HepG2 (cell line): ENCODE measurements around the gene PAPPA2. TPM values are rescaled to one million over a fixed set of nuclear protein-coding genes. Genes with fewer than 3 reads are reported as not detected.

Source experiments
- ATAC-seq: fragments of 200-7000 bp; cut with Tn5 transposase; 3 replicates; pipeline ENCODE4 v1.9.1; 2020; ENCODE audit warnings: mild to moderate bottlenecking, moderate library complexity
- BruUV-seq: library from RNA; stranded (reverse); fragments of 400-500 nt; replicated peaks from 2 replicates; lab custom pipeline; 2021; lab: Mats Ljungman, UMichigan
- CTCF ChIA-PET: fragments of 300-600 bp; formaldehyde crosslinking; extraction: SDS; loops from one replicate; lab custom pipeline; 2021; ENCODE audit warnings: low total read pairs, inconsistent platforms, low intra/inter-chr PET ratio; lab: Yijun Ruan, JAX
- POLR2A ChIA-PET: fragments of 350-600 bp; sonication (Branson Sonifier 250); formaldehyde crosslinking; loops from one replicate; lab custom pipeline; 2020; ENCODE audit warnings: antibody characterized with exemption, inconsistent platforms; lab: Yijun Ruan, JAX
- DNase-seq: peaks from one replicate; pipeline ENCODE4 v3.0.0-alpha.2; 2015; ENCODE audit warnings: low spot score
- FAIRE-seq: peaks from 3 replicates; lab custom pipeline; 2011; peaks lifted over from hg19 to GRCh38; lab: Jason Lieb, UNC
- H2AFZ ChIP-seq: one replicate; pipeline ENCODE4 v1.6.1; 2011; ENCODE audit warnings: low read length, inconsistent platforms
- H3K27ac ChIP-seq: fragments of 300-600 bp; 3 replicates; pipeline ENCODE4 v1.8.0; 2011; ENCODE audit warnings: mixed run types, mild to moderate bottlenecking, mixed read lengths, low read length, inconsistent platforms; ENCODE audit not compliant: insufficient read depth; ENCODE audit errors: extremely low read length
- H3K27me3 ChIP-seq, 2 experiments: fragments of 200-600 bp in 1 of 2; 2 replicates in 1 of 2; 3 replicates in 1 of 2; pipeline versions ENCODE4 v1.6.0 to v1.8.0; 2011; ENCODE audit warnings: low read length in 2 of 2, mild to moderate bottlenecking in 2 of 2, moderate library complexity in 2 of 2, inconsistent platforms in 1 of 2; ENCODE audit not compliant: insufficient read depth in 2 of 2, control insufficient read depth in 1 of 2
- H3K36me3 ChIP-seq, 2 experiments: fragments of 200-600 bp in 1 of 2; replicated peaks in 1 of 2; 2 replicates in 1 of 2; 3 replicates in 1 of 2; pipeline versions ENCODE4 v1.5.1 to v1.8.0; 2011; ENCODE audit warnings: low read length in 2 of 2, inconsistent platforms in 1 of 2; ENCODE audit not compliant: insufficient read depth in 2 of 2, control insufficient read depth in 1 of 2
- H3K4me1 ChIP-seq: 2 replicates; pipeline ENCODE4 v1.5.1; 2012; ENCODE audit warnings: low read length, inconsistent platforms; ENCODE audit not compliant: insufficient read depth
- H3K4me2 ChIP-seq: 2 replicates; pipeline ENCODE4 v1.6.0; 2011; ENCODE audit warnings: low read depth, low read length, inconsistent platforms
- H3K4me3 ChIP-seq, 3 experiments: fragments of 200-600 bp in 1 of 3; sonication (generic), shearing (Covaris generic) in 1 of 3; replicated peaks in 1 of 3; 2 replicates each; pipeline ENCODE4 v1.5.1; 2011 to 2016; ENCODE audit warnings: low read length in 3 of 3, inconsistent platforms in 2 of 3, low read depth in 2 of 3, mild to moderate bottlenecking in 2 of 3, control low read depth in 1 of 3, mixed read lengths in 1 of 3; ENCODE audit not compliant: insufficient read depth in 1 of 3
- H3K79me2 ChIP-seq: one replicate; pipeline ENCODE4 v1.6.1; 2011; ENCODE audit warnings: low read length, inconsistent platforms; ENCODE audit not compliant: insufficient read depth
- H3K9ac ChIP-seq: 2 replicates; pipeline ENCODE4 v1.6.0; 2011; ENCODE audit warnings: mild to moderate bottlenecking, low read depth, low read length, inconsistent platforms; ENCODE audit not compliant: insufficient read depth
- H3K9me3 ChIP-seq: 2 replicates; pipeline ENCODE4 v1.5.1; 2012; ENCODE audit warnings: mild to moderate bottlenecking, low read length
- H4K20me1 ChIP-seq: 2 replicates; pipeline ENCODE4 v1.6.0; 2011; ENCODE audit warnings: inconsistent platforms, mild to moderate bottlenecking, low read length, moderate library complexity; ENCODE audit not compliant: insufficient read depth
- CENPT ChIP-seq: sonication (generic); formaldehyde crosslinking; IDR thresholded peaks from 2 replicates; pipeline ENCODE4 v1.8.0; 2022; ENCODE audit warnings: low read depth, mild to moderate bottlenecking, moderate library complexity, missing genetic modification reagents
- FOXO1 ChIP-seq: sonication (generic); formaldehyde crosslinking; IDR thresholded peaks from 2 replicates; pipeline ENCODE4 v1.4.0; 2020; ENCODE audit warnings: missing genetic modification reagents
- HMG20B ChIP-seq: conservative IDR thresholded peaks from 2 replicates; pipeline ENCODE4 v1.6.1; 2016; ENCODE audit warnings: missing genetic modification reagents, missing compliant biosample characterization
- MEIS1 ChIP-seq: sonication (generic); formaldehyde crosslinking; IDR thresholded peaks from 2 replicates; pipeline ENCODE4 v1.9.0; 2021; ENCODE audit warnings: mild to moderate bottlenecking, missing genetic modification reagents, moderate library complexity, borderline replicate concordance
- POLR2A ChIP-seq, 2 experiments: IDR thresholded peaks; 2 replicates each; pipeline ENCODE4 v1.6.1; 2011; ENCODE audit warnings: low read depth in 2 of 2, low read length in 2 of 2, mild to moderate bottlenecking in 1 of 2, moderate library complexity in 1 of 2; ENCODE audit not compliant: insufficient read depth in 1 of 2
- ZC3H4 ChIP-seq: sonication (generic); formaldehyde crosslinking; IDR thresholded peaks from 2 replicates; pipeline ENCODE4 v1.4.0; 2020; ENCODE audit warnings: missing genetic modification reagents, borderline replicate concordance
- ZNF160 ChIP-seq: sonication (generic); formaldehyde crosslinking; IDR thresholded peaks from 2 replicates; pipeline ENCODE4 v1.8.0; 2022; ENCODE audit warnings: mild to moderate bottlenecking, inconsistent platforms, missing genetic modification reagents
- ZNF484 ChIP-seq: sonication (generic); formaldehyde crosslinking; IDR thresholded peaks from 2 replicates; pipeline ENCODE4 v1.5.1; 2020; ENCODE audit warnings: mild to moderate bottlenecking, low read depth, missing genetic modification reagents, borderline replicate concordance
- ZNF549 ChIP-seq: sonication (generic); formaldehyde crosslinking; IDR thresholded peaks from 2 replicates; pipeline ENCODE4 v1.5.0; 2020; ENCODE audit warnings: missing genetic modification reagents
- ZNF550 ChIP-seq: sonication (generic); formaldehyde crosslinking; IDR thresholded peaks from 2 replicates; pipeline ENCODE4 v1.4.0; 2020; ENCODE audit warnings: mild to moderate bottlenecking, missing genetic modification reagents, borderline replicate concordance
- ZSCAN20 ChIP-seq: sonication (generic); formaldehyde crosslinking; IDR thresholded peaks from 2 replicates; pipeline ENCODE4 v1.4.0; 2020; ENCODE audit warnings: missing genetic modification reagents, mild to moderate bottlenecking, borderline replicate concordance
- WGBS: methylation state at CpG from one replicate; pipeline ENCODE4 v1.1.6; 2017; ENCODE audit warnings: low lambda C conversion rate; 5-methylcytosine and 5-hydroxymethylcytosine counted together
- in situ Hi-C: cut with HindIII; loops from 2 replicates; pipeline ENCODE4 v1.10.0; 2017; ENCODE audit warnings: low pct_unique_long_range_greater_than_20kb; ENCODE audit not compliant: extremely low pct_ligation_motif_present
- intact Hi-C: fragments of 100-400 bp; cut with micrococcal nuclease; formaldehyde crosslinking; loops from one replicate; pipeline ENCODE4 v1.10.0; 2022; ENCODE audit not compliant: unreplicated experiment
- polyA plus RNA-seq, 8 experiments: library from polyadenylated mRNA; depleted of rRNA in 3 of 8; stranded (reverse) in 7 of 8; unstranded in 1 of 8; fragments of >200 nt; fragmentation: Illumina TruSeq in 4 of 8; extraction: Trizol in 4 of 8; gene quantifications; 2 replicates each; pipeline versions ENCODE4 v1.2.1 to v1.2.3, GENCODE V29; 2011 to 2016; ENCODE audit warnings: low read depth in 4 of 8, missing spikeins in 1 of 8, mixed read lengths in 1 of 8; ENCODE audit not compliant: insufficient read depth in 1 of 8
- total RNA-seq, 5 experiments: library from RNA; depleted of rRNA; stranded (reverse); fragments of >200 nt; fragmentation: Illumina TruSeq; extraction: Trizol; gene quantifications; 2 replicates each; pipeline ENCODE4 v1.2.3, GENCODE V29; 2016; ENCODE audit warnings: low read depth in 1 of 5
- TF ChIP-seq, protein P1 (sequence below): sonication (generic); formaldehyde crosslinking; IDR thresholded peaks from 2 replicates; pipeline ENCODE4 v1.4.0; 2020; ENCODE audit warnings: missing genetic modification reagents

PAPPA2 gene
- total and polyA plus RNA-seq, 2 of the 13 experiments (the other 11 are each of a cell fraction or from before 2014, with no cell fraction given): 0.01 TPM; not detected in 1

DNA sequence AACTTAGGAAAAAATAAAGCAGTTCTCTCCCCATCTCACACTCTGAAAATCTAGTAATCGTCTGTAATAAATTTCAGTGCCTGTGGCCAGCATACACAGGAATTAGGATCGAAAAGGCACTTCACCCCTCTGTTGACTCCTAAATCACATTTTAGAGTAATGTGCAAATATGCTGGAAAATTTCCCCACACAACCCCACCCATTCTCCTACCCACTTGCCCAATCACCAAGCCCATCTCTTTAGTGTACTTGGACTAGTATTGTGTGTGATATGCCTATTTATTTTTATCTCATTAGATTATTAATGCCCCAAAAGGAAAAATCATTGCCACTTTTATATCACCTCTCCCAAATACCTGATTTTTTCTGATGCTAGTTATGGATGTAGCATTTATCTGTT lies 378.3 kb downstream of the PAPPA2 start:
- no peak for FAIRE-seq
- no peaks in the 10 kb centered on the region for H4K20me1 ChIP-seq
- intact Hi-C loops (no loop called here), in situ Hi-C loops (loop anchor here (10.0 to 25.0 kb wide), 3 partner anchors 276 to 1679 kb away; no protein-coding TSS in a partner anchor)
- no peaks in the 10 kb centered on the region for H3K79me2 ChIP-seq
- CTCF ChIA-PET: no interaction called here
- ATAC-seq: no peak
- H2AFZ ChIP-seq: no peak overlapping the region
- no peak overlapping the region for H3K4me3 ChIP-seq
- no peaks in the 10 kb centered on the region for H3K27me3 ChIP-seq
- H3K9me3 ChIP-seq: no peaks in the 10 kb centered on the region
- POLR2A ChIA-PET: no interaction called here
- no peak for TF ChIP-seq ZNF484 (CRISPR knock-in tag)
- TF ChIP-seq ZNF549: no peak
- TF ChIP-seq ZNF160: no peak
- TF ChIP-seq MEIS1 (CRISPR knock-in tag): no peak
- no peak for TF ChIP-seq POLR2A (IDR thresholded peaks at IDR 0.05; ENCODE audit: insufficient read depth in 1 of 2, low read depth in 2 of 2, low read length in 2 of 2)
- TF ChIP-seq ZNF550: no peak
- TF ChIP-seq ZC3H4: no peak
- no peak for TF ChIP-seq ZSCAN20 (CRISPR knock-in tag)
- TF ChIP-seq, protein P1, sequence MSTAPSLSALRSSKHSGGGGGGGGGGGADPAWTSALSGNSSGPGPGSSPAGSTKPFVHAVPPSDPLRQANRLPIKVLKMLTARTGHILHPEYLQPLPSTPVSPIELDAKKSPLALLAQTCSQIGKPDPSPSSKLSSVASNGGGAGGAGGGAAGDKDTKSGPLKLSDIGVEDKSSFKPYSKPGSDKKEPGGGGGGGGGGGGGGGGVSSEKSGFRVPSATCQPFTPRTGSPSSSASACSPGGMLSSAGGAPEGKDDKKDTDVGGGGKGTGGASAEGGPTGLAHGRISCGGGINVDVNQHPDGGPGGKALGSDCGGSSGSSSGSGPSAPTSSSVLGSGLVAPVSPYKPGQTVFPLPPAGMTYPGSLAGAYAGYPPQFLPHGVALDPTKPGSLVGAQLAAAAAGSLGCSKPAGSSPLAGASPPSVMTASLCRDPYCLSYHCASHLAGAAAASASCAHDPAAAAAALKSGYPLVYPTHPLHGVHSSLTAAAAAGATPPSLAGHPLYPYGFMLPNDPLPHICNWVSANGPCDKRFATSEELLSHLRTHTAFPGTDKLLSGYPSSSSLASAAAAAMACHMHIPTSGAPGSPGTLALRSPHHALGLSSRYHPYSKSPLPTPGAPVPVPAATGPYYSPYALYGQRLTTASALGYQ (CRISPR knock-in tag): no peak
- no peak for TF ChIP-seq CENPT
- no peak for TF ChIP-seq FOXO1 (CRISPR knock-in tag)
- TF ChIP-seq HMG20B: no peak
- no peak for DNase-seq
- no peaks in the 10 kb centered on the region for H3K4me1 ChIP-seq
- no peak overlapping the region for H3K4me2 ChIP-seq
- no TSS peak for BruUV-seq
- H3K36me3 ChIP-seq: no peaks in the 10 kb centered on the region
- H3K27ac ChIP-seq: no peak overlapping the region
- WGBS: 0% methylated on average over 2 of the region's 2 CpGs
- H3K9ac ChIP-seq: no peak overlapping the region
